Endothelial cell of umbilical vein (primary cell): ENCODE results near the gene HBG2. TPM values are rescaled to one million over a fixed set of nuclear protein-coding genes. Genes with fewer than 3 reads are reported as not detected.

Source experiments
- BruUV-seq: library from RNA; stranded (reverse); fragments of 400-500 nt; replicated peaks from 2 replicates; lab custom pipeline; 2021; lab: Mats Ljungman, UMichigan
- CTCF ChIA-PET: fragments of 300-600, 350-600 bp; sonication (Branson Sonifier 250); formaldehyde crosslinking; loops from one replicate; lab custom pipeline; 2021; ENCODE audit warnings: antibody characterized with exemption, inconsistent platforms; lab: Charles Lee
- POLR2A ChIA-PET: fragments of 300-600, 350-600 bp; sonication (Branson Sonifier 250); formaldehyde crosslinking; loops from one replicate; lab custom pipeline; 2021; ENCODE audit warnings: antibody characterized with exemption, inconsistent platforms; lab: Charles Lee
- DNase-seq: peaks from one replicate; pipeline ENCODE4 v3.0.0-alpha.2; 2011; ENCODE audit warnings: low read depth, low spot score
- FAIRE-seq: peaks from 2 replicates; lab custom pipeline; 2011; peaks lifted over from hg19 to GRCh38; lab: Jason Lieb, UNC
- H2AFZ ChIP-seq: 2 replicates; pipeline ENCODE4 v1.6.0; 2012; ENCODE audit warnings: low read depth, low read length, control low read depth, inconsistent platforms
- H3K27ac ChIP-seq: 2 replicates; pipeline ENCODE4 v1.5.1; 2011; ENCODE audit warnings: low read depth, mild to moderate bottlenecking, control low read depth, low read length, moderate library complexity; ENCODE audit not compliant: insufficient read depth
- H3K27me3 ChIP-seq, 2 experiments: 2 replicates each; pipeline versions ENCODE4 v1.6.0 to v1.6.1; 2011; ENCODE audit warnings: low read length in 2 of 2, mixed read lengths in 1 of 2; ENCODE audit not compliant: control insufficient read depth in 2 of 2, insufficient read depth in 2 of 2
- H3K36me3 ChIP-seq, 2 experiments: 2 replicates in 1 of 2; 3 replicates in 1 of 2; pipeline ENCODE4 v1.5.1; 2011; ENCODE audit warnings: low read length in 2 of 2, mild to moderate bottlenecking in 1 of 2, moderate library complexity in 1 of 2; ENCODE audit not compliant: control insufficient read depth in 2 of 2, insufficient read depth in 2 of 2; ENCODE audit errors: extremely low read depth in 1 of 2
- H3K4me1 ChIP-seq: 3 replicates; pipeline ENCODE4 v1.5.1; 2011; ENCODE audit warnings: mild to moderate bottlenecking, low read length; ENCODE audit not compliant: control insufficient read depth, insufficient read depth; ENCODE audit errors: extremely low read depth
- H3K4me2 ChIP-seq: 2 replicates; pipeline ENCODE4 v1.6.1; 2011; ENCODE audit warnings: low read length, control low read depth, mixed read lengths; ENCODE audit not compliant: insufficient read depth
- H3K4me3 ChIP-seq, 3 experiments: fragments of 200-600 bp in 1 of 3; sonication (generic), shearing (Covaris generic) in 1 of 3; replicated peaks in 1 of 3; 2 replicates each; pipeline ENCODE4 v1.5.1; 2011 to 2016; ENCODE audit warnings: control low read depth in 3 of 3, low read length in 3 of 3, mild to moderate bottlenecking in 2 of 3, inconsistent platforms in 1 of 3, low read depth in 1 of 3, moderate library complexity in 1 of 3; ENCODE audit not compliant: insufficient read depth in 1 of 3
- H3K79me2 ChIP-seq: 2 replicates; pipeline ENCODE4 v1.6.0; 2012; ENCODE audit warnings: low read length, inconsistent platforms; ENCODE audit not compliant: control insufficient read depth, insufficient read depth
- H3K9ac ChIP-seq: replicated peaks from 2 replicates; pipeline ENCODE3; 2011; ENCODE audit warnings: low read length, control low read depth; ENCODE audit not compliant: insufficient read depth; ENCODE audit errors: extremely low read depth
- H3K9me1 ChIP-seq: replicated peaks from 3 replicates; pipeline ENCODE4 v1.6.0; 2011; ENCODE audit warnings: mild to moderate bottlenecking, low read length; ENCODE audit not compliant: control insufficient read depth, insufficient read depth; ENCODE audit errors: extremely low read depth
- H3K9me3 ChIP-seq: replicated peaks from 2 replicates; pipeline ENCODE4 v1.5.1; 2012; ENCODE audit warnings: low read length, inconsistent platforms; ENCODE audit not compliant: control insufficient read depth, insufficient read depth
- H4K20me1 ChIP-seq: replicated peaks from 2 replicates; pipeline ENCODE3; 2011; ENCODE audit warnings: mild to moderate bottlenecking, low read length; ENCODE audit not compliant: control insufficient read depth, insufficient read depth; ENCODE audit errors: extremely low read depth
- EZH2 ChIP-seq: IDR thresholded peaks from 2 replicates; pipeline ENCODE4 v1.6.1; 2012; ENCODE audit warnings: borderline replicate concordance, low read depth, mild to moderate bottlenecking, moderate library complexity, low read length, inconsistent platforms; ENCODE audit not compliant: severe bottlenecking
- FOS ChIP-seq: IDR thresholded peaks from 2 replicates; pipeline ENCODE4 v1.6.1; 2011; ENCODE audit warnings: mild to moderate bottlenecking, low read length, moderate library complexity, borderline replicate concordance; ENCODE audit not compliant: insufficient read depth
- GATA2 ChIP-seq: IDR thresholded peaks from 2 replicates; pipeline ENCODE4 v1.7.0; 2011; ENCODE audit warnings: low read depth, mild to moderate bottlenecking, moderate library complexity, mixed read lengths, low read length; ENCODE audit not compliant: insufficient read length, insufficient read depth
- JUN ChIP-seq: IDR thresholded peaks from 2 replicates; pipeline ENCODE4 v1.6.1; 2011; ENCODE audit warnings: borderline replicate concordance, low read depth; ENCODE audit not compliant: insufficient read length, insufficient read depth
- MYC ChIP-seq: IDR thresholded peaks from one replicate; pipeline ENCODE4 v1.6.1; 2011; ENCODE audit warnings: mild to moderate bottlenecking, low read depth, low read length
- POLR2A ChIP-seq: IDR thresholded peaks from 2 replicates; pipeline ENCODE4 v1.6.1; 2012; ENCODE audit warnings: low read depth, mild to moderate bottlenecking, control low read depth, low read length
- POLR2AphosphoS5 ChIP-seq: IDR thresholded peaks from 2 replicates; pipeline ENCODE4 v1.6.1; 2012; ENCODE audit warnings: low read depth, mild to moderate bottlenecking, control low read depth, low read length, moderate library complexity; ENCODE audit not compliant: insufficient read depth
- dilution Hi-C: fragments of 300-500 bp; cut with MboI; formaldehyde crosslinking; loops from one replicate; pipeline ENCODE4 v1.15.0; 2019; ENCODE audit warnings: low sequenced_read_pairs; ENCODE audit not compliant: extremely low pct_ligation_motif_present
- intact Hi-C: fragments of 100-400 bp; cut with micrococcal nuclease; formaldehyde crosslinking; loops from one replicate; pipeline ENCODE4 v1.10.0; 2022
- polyA plus RNA-seq, 4 experiments: library from polyadenylated mRNA; depleted of rRNA in 3 of 4; stranded (reverse) in 3 of 4; unstranded in 1 of 4; fragments of >200 nt; gene quantifications; 2 replicates each; pipeline versions ENCODE4 v1.2.1 to v1.2.3, GENCODE V29; 2011 to 2012; ENCODE audit warnings: missing spikeins in 1 of 4
- total RNA-seq: library from RNA; stranded (reverse); gene quantifications from 2 replicates; pipeline ENCODE4 v1.2.3, GENCODE V29; 2021
- TF ChIP-seq, protein P1 (sequence below): IDR thresholded peaks from 2 replicates; pipeline ENCODE4 v1.6.1; 2011; ENCODE audit not compliant: insufficient read depth, insufficient read length
- TF ChIP-seq, protein P2 (sequence below), 2 donors: IDR thresholded peaks; 1 replicate in 1 of 2; 2 replicates in 1 of 2; pipeline ENCODE4 v1.5.1; 2011; ENCODE audit warnings: low read length in 2 of 2, mild to moderate bottlenecking in 2 of 2, moderate library complexity in 2 of 2, control low read depth in 1 of 2, inconsistent platforms in 1 of 2, low read depth in 1 of 2; ENCODE audit not compliant: insufficient read depth in 1 of 2; ENCODE audit errors: extremely low read depth in 1 of 2

Gene HBG2
- total and polyA plus RNA-seq, 2 donors (not counting 3 experiments of a cell fraction or from before 2014, with no cell fraction given), result 1.2 TPM; not detected in 1

DNA sequence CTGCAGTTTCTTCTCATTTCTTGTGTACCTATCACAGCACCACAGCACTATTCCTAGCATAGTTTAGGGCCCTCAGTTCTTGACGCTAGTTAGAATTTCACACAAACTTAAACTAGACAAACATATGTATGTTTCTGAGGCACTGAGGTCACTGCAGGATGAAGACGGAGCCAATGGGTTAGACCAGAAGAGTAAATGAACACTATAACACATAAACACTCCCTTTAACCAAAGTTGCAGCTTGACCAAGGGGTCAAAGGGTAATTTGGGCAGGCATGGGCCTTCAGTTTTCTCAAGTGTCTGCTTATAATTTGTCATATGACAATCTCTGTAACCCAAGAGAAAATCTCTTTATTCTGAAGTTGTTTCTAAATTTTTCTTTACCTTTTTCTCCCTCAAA lies 28.0 kb upstream of the HBG2 start:
- Histone ChIP-seq H3K4me2 (no peak overlapping the region), H3K9me3 (no peaks in the 10 kb centered on the region), H2AFZ (no peak overlapping the region), H3K27ac (no peak overlapping the region), H4K20me1 (no peaks in the 10 kb centered on the region), H3K4me1 (peaks cover 11% of the 10 kb centered on the region), H3K36me3 (no peaks in the 10 kb centered on the region), H3K9me1 (no peaks in the 10 kb centered on the region), H3K79me2 (no peaks in the 10 kb centered on the region), H3K27me3 (no peaks in the 10 kb centered on the region), H3K9ac (no peak overlapping the region), H3K4me3 (no peak overlapping the region)
- FAIRE-seq, result no peak
- ChIA-PET CTCF (no interaction called here), POLR2A (no interaction called here)
- BruUV-seq, result no TSS peak
- TF ChIP-seq JUN (no peak), POLR2AphosphoS5 (no peak), FOS (no peak), GATA2 (no peak), POLR2A (no peak), EZH2 (no peak), MYC (no peak)
- TF ChIP-seq, protein P1, sequence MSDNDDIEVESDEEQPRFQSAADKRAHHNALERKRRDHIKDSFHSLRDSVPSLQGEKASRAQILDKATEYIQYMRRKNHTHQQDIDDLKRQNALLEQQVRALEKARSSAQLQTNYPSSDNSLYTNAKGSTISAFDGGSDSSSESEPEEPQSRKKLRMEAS, result no peak
- TF ChIP-seq, protein P2, sequence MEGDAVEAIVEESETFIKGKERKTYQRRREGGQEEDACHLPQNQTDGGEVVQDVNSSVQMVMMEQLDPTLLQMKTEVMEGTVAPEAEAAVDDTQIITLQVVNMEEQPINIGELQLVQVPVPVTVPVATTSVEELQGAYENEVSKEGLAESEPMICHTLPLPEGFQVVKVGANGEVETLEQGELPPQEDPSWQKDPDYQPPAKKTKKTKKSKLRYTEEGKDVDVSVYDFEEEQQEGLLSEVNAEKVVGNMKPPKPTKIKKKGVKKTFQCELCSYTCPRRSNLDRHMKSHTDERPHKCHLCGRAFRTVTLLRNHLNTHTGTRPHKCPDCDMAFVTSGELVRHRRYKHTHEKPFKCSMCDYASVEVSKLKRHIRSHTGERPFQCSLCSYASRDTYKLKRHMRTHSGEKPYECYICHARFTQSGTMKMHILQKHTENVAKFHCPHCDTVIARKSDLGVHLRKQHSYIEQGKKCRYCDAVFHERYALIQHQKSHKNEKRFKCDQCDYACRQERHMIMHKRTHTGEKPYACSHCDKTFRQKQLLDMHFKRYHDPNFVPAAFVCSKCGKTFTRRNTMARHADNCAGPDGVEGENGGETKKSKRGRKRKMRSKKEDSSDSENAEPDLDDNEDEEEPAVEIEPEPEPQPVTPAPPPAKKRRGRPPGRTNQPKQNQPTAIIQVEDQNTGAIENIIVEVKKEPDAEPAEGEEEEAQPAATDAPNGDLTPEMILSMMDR (IDR thresholded peaks at IDR 0.05; ENCODE audit: extremely low read depth in 1 of 2, insufficient read depth in 1 of 2, low read depth in 1 of 2, low read length in 2 of 2), result no peak
- DNase-seq, result no peak
- intact Hi-C loops, result no loop called here
- dilution Hi-C loops, result no loop called here
